Mesothelial cell of epicardium (in vitro differentiated cells): ENCODE data around the gene SLC35F4. TPM values are rescaled to one million over a fixed set of nuclear protein-coding genes. Genes with fewer than 3 reads are reported as not detected.

Source experiments
- DNase-seq, 2 experiments: peaks; one replicate each; pipeline ENCODE4 v3.0.0; 2021; ENCODE audit warnings: low spot score in 2 of 2; ENCODE audit not compliant: unreplicated experiment in 2 of 2
- H3K27ac Mint-ChIP-seq: 2 replicates; pipeline ENCODE4 v1.8.0; 2021; ENCODE audit warnings: mixed read lengths
- H3K27me3 Mint-ChIP-seq: 2 replicates; pipeline ENCODE4 v1.8.0; 2021; ENCODE audit warnings: low read depth, mixed read lengths
- H3K36me3 Mint-ChIP-seq: 2 replicates; pipeline ENCODE4 v1.8.0; 2021; ENCODE audit warnings: mixed read lengths
- H3K4me1 Mint-ChIP-seq: 2 replicates; pipeline ENCODE4 v1.8.0; 2021; ENCODE audit warnings: mixed read lengths
- H3K4me3 Mint-ChIP-seq: 2 replicates; pipeline ENCODE4 v1.8.0; 2021; ENCODE audit warnings: mild to moderate bottlenecking, moderate library complexity, mixed read lengths
- H3K9me3 Mint-ChIP-seq: 2 replicates; pipeline ENCODE4 v1.8.0; 2021; ENCODE audit warnings: mixed read lengths
- CTCF ChIP-seq: fragments of 200-600 bp; sonication (generic); IDR thresholded peaks from one replicate; pipeline ENCODE4 v1.5.0; 2021; ENCODE audit warnings: antibody characterized with exemption; ENCODE audit not compliant: unreplicated experiment
- total RNA-seq: library from RNA; stranded (reverse); gene quantifications from 3 replicates; pipeline ENCODE4 v1.2.1, GENCODE V29; 2021

The SLC35F4 gene
- not detected in 3 replicates for total RNA-seq

DNA sequence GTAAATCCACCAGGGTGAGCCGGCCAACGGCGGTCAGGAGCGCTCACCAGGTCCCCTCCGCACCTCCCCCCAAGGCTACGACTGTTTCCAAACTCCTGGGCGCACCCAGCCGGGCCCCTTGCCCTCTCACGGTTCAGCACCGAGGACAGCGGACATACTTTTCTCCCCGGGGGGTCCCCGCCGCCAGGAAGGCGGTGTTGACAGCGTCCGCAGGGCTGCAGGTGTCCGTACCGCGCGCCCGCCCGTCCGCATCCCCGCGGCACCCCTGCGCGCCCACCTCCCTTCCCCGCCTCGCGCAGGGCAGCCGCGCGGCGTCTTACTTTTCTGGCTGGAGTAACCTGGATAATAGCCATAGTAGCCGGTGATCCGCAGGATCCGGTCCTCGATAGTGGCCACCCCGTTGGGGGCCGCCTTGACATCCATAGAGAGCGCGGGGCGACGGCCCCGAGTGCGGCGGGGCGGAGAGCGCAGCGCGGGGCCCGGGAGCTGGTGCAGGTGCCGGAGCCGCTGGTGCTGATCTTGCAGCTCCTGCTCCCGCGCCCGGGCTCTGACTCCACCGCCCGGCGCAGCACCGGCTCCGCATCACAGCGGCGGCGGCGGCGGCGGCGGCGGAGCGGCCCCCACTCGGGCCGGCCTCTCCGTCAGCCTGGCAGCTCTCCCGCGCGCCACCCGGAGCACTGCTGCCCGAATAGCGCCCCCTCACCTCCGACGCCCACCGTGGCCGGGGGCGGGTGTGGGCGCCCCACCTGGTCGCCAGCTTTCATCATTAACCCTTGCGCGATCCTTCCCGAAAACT, at the start of gene SLC35F4:
SLC35F4 (minus strand) TSS at position 690 of the 796 bp plus-strand sequence.
- DNase-seq: peak; percentile 37 to 71
- H3K36me3 Mint-ChIP-seq: no peaks in the 10 kb centered on the region

DNA sequence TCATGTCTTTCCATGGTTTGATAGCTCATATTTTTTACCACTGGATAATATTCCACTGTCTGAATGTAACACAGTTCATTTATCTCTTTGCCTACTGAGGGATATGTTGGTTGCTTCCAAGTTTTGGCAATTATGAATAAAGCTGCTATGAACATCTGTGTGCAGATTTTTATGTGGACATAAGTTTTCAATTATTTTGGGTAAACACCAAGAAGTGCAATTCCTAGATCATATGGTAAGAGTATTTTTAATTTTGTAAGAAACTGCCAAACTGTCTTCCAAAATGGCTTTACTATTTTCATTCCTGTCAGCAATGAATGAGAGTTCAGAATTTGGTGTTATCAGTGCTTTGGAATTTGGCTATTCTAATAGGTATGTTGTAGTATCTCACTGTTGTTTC, 43.7 kb upstream of the SLC35F4 start:
- H3K36me3 Mint-ChIP-seq: no peaks in the 10 kb centered on the region
- H3K4me1 Mint-ChIP-seq: no peaks in the 10 kb centered on the region
- TF ChIP-seq CTCF: no peak
- no peak for DNase-seq
- H3K9me3 Mint-ChIP-seq: peaks cover 4% of the 10 kb centered on the region
- peaks cover 60% of the 10 kb centered on the region for H3K27me3 Mint-ChIP-seq
- no peak overlapping the region for H3K4me3 Mint-ChIP-seq
- no peak overlapping the region for H3K27ac Mint-ChIP-seq

More for the DNA sequence above, at the start of gene SLC35F4:
- H3K4me1 Mint-ChIP-seq: peaks cover 2% of the 10 kb centered on the region
- H3K27ac Mint-ChIP-seq: no peak within 1 kb of the TSS
- H3K27me3 Mint-ChIP-seq: peaks cover 71% of the 10 kb centered on the region
- H3K4me3 Mint-ChIP-seq: peak within 1 kb of the TSS; percentile 41
- H3K9me3 Mint-ChIP-seq: no peaks in the 10 kb centered on the region
- no peak for TF ChIP-seq CTCF

- Mint-ChIP-seq H3K27ac (no peak overlapping the region), H3K27me3 (peaks cover 60% of the 10 kb centered on the region), H3K4me1 (no peaks in the 10 kb centered on the region), H3K36me3 (no peaks in the 10 kb centered on the region), H3K9me3 (peaks cover 7% of the 10 kb centered on the region), H3K4me3 (no peak overlapping the region)
- no peak for DNase-seq
- TF ChIP-seq CTCF: no peak
These were observed 38.1 kb upstream of the SLC35F4 start for GRCh38 chr14:57903954-57904353.

- no peak overlapping the region for H3K4me3 Mint-ChIP-seq
- peaks cover 7% of the 10 kb centered on the region for H3K9me3 Mint-ChIP-seq
- DNase-seq: no peak
- peaks cover 36% of the 10 kb centered on the region for H3K27me3 Mint-ChIP-seq
- no peaks in the 10 kb centered on the region for H3K4me1 Mint-ChIP-seq
- no peak overlapping the region for H3K27ac Mint-ChIP-seq
- no peak for TF ChIP-seq CTCF
- no peaks in the 10 kb centered on the region for H3K36me3 Mint-ChIP-seq
These were observed 33.1 kb upstream of the SLC35F4 start for GRCh38 chr14:57898837-57899572.

- no peaks in the 10 kb centered on the region for H3K36me3 Mint-ChIP-seq
- TF ChIP-seq CTCF: no peak
- H3K4me1 Mint-ChIP-seq: no peaks in the 10 kb centered on the region
- H3K4me3 Mint-ChIP-seq: no peak overlapping the region
- peaks cover 7% of the 10 kb centered on the region for H3K9me3 Mint-ChIP-seq
- no peak for DNase-seq
- no peak overlapping the region for H3K27ac Mint-ChIP-seq
- H3K27me3 Mint-ChIP-seq: peaks cover 43% of the 10 kb centered on the region
These were observed 31.4 kb upstream of the SLC35F4 start for GRCh38 chr14:57897144-57897748.
